GM21737 (cell line): ENCODE data around the gene PLD6.

Experiments used
- ATAC-seq: cut with Tn5 transposase; IDR thresholded peaks from one replicate; pipeline ENCODE4 v1.9.1; 2021; ENCODE audit warnings: mild to moderate bottlenecking, moderate library complexity; ENCODE audit not compliant: unreplicated experiment

The PLD6 gene

GRCh38 chr17:17227608-17228520 lies 21.7 kb upstream of the PLD6 start:
- no peak for ATAC-seq

- no peak for ATAC-seq
Measured at GRCh38 chr17:17226451-17227265, 20.5 kb upstream of the PLD6 start.

- no peak for ATAC-seq
Measured at GRCh38 chr17:17225901-17226300, 19.8 kb upstream of the PLD6 start.

- ATAC-seq = no peak
Measured at GRCh38 chr17:17224137-17224536, 18.0 kb upstream of the PLD6 start.

- no peak for ATAC-seq
Measured at GRCh38 chr17:17223736-17224135, 17.6 kb upstream of the PLD6 start.

- ATAC-seq = no peak
Measured at GRCh38 chr17:17221329-17221728, 15.2 kb upstream of the PLD6 start.

GRCh38 chr17:17220529-17220928 lies 14.4 kb upstream of the PLD6 start:
- no peak for ATAC-seq

- ATAC-seq = no peak
Measured at GRCh38 chr17:17217995-17218394, 11.9 kb upstream of the PLD6 start.

- no peak for ATAC-seq
Measured at GRCh38 chr17:17216776-17217175, 10.6 kb upstream of the PLD6 start.

GRCh38 chr17:17216236-17216635 lies 10.1 kb upstream of the PLD6 start:
- ATAC-seq = no peak

- ATAC-seq = no peak
Measured at GRCh38 chr17:17215575-17215974, 9.4 kb upstream of the PLD6 start.

GRCh38 chr17:17214646-17215436 lies 8.7 kb upstream of the PLD6 start:
- no peak for ATAC-seq

GRCh38 chr17:17213775-17214174 lies 7.6 kb upstream of the PLD6 start:
- ATAC-seq = no peak

GRCh38 chr17:17207998-17208397 lies 1.9 kb upstream of the PLD6 start:
- ATAC-seq = no peak

- ATAC-seq = no peak
Measured at GRCh38 chr17:17206913-17207335, 791 bp upstream of the PLD6 start.

GRCh38 chr17:17205368-17206123 lies 587 bp downstream of the PLD6 start:
- ATAC-seq = peak; percentile 28

- no peak for ATAC-seq
Measured at GRCh38 chr17:17204635-17205231, 1.4 kb downstream of the PLD6 start.

GRCh38 chr17:17204041-17204591 lies 2.0 kb downstream of the PLD6 start:
- no peak for ATAC-seq

- no peak for ATAC-seq
Measured at GRCh38 chr17:17203173-17203730, 2.9 kb downstream of the PLD6 start.
